Mucosa of descending colon (tissue), 3 donors: ENCODE results near the gene RNF145. TPM values are rescaled to one million over a fixed set of nuclear protein-coding genes. Genes with fewer than 3 reads are reported as not detected.
"Not testable (repeated sequence)": the region's sequence is repeated elsewhere in the genome, so short reads cannot be mapped to it uniquely, and the experiment has no call there.

Experiments used
- ATAC-seq: fragments of 200-7000 bp; cut with Tn5 transposase; one replicate; pipeline ENCODE4 v1.9.1; 2020; ENCODE audit warnings: mild to moderate bottlenecking, moderate library complexity
- DNase-seq, 3 donors: peaks; one replicate each; pipeline ENCODE4 v3.0.0-alpha.2; 2020
- H3K36me3 ChIP-seq: fragments of 200-600 bp; one replicate; pipeline ENCODE4 v1.8.0; 2021; ENCODE audit warnings: low read depth, mild to moderate bottlenecking
- H3K4me1 ChIP-seq: fragments of 200-600 bp; one replicate; pipeline ENCODE4 v1.8.0; 2021; ENCODE audit warnings: low read depth, mild to moderate bottlenecking
- H3K4me3 ChIP-seq: fragments of 200-600 bp; one replicate; pipeline ENCODE4 v1.8.0; 2021; ENCODE audit warnings: mild to moderate bottlenecking
- H3K9me3 ChIP-seq: fragments of 200-600 bp; one replicate; pipeline ENCODE4 v1.8.0; 2021; ENCODE audit warnings: mild to moderate bottlenecking
- CTCF ChIP-seq: fragments of 200-600 bp; IDR thresholded peaks from one replicate; pipeline ENCODE4 v1.8.0; 2022; ENCODE audit warnings: antibody characterized with exemption, mild to moderate bottlenecking
- intact Hi-C, 2 donors: fragments of 100-400 bp; cut with DNase I in 1 of 2; cut with micrococcal nuclease in 1 of 2; formaldehyde crosslinking; loops; one replicate each; pipeline versions ENCODE4 v1.11.0 to v1.11.1; 2022; cut with DNase I, micrococcal nuclease
- total RNA-seq, 3 donors: library from RNA; stranded (reverse); fragmentation: NEBNext Ultra II Directional in 2 of 3; extraction: Animal tissue kit (Norgen Biotek cat#: 25700) in 2 of 3; gene quantifications; one replicate each; pipeline versions ENCODE4 v1.2.1 to v1.2.4, GENCODE V29; 2021 to 2023
- donor health status: DM: no; HTN: no; CAD: no; lungs with moderate emphysema.
- donor health status: DM: no; HTN: no; CAD: no.
- donor health status: DM: no; HTN: yes; CAD: no.

RNF145 gene
- total RNA-seq, 3 donors from 2014 or later: 50.0 to 72.6 (median 57.2) TPM

DNA sequence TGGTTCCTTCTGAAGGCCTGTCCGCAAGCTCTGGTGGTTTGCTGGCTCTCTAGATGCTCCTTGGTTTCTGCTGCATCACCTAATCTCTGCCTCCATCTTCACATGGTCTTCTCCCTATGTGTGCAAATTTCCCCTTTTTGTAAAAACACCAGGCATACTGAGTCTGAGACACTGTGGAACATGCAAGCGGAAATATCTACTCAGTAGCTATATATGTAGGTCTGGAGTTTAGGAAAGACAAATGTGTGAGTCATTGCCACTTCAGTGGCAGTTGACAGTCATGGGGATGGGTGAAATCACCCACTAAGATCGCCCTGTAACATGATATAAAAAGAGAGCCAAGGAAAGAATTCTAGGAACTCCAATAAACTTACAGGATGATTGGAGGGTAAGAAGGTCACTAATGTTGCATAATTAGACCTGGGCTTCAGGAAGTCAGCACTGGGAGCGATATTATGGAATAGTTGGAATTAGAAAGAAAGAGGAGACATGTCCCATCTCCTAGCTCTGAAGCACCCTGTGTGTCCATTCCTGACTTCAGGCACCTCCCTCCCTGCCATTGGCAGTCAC, 31.0 kb upstream of the RNF145 start:
- H3K4me3 ChIP-seq: no peak overlapping the region
- ATAC-seq (no peak), DNase-seq (no peak)
- no peaks in the 10 kb centered on the region for H3K4me1 ChIP-seq
- no peak for TF ChIP-seq CTCF
- no peaks in the 10 kb centered on the region for H3K9me3 ChIP-seq
- H3K36me3 ChIP-seq: no peaks in the 10 kb centered on the region
- intact Hi-C loops: no loop called here

DNA sequence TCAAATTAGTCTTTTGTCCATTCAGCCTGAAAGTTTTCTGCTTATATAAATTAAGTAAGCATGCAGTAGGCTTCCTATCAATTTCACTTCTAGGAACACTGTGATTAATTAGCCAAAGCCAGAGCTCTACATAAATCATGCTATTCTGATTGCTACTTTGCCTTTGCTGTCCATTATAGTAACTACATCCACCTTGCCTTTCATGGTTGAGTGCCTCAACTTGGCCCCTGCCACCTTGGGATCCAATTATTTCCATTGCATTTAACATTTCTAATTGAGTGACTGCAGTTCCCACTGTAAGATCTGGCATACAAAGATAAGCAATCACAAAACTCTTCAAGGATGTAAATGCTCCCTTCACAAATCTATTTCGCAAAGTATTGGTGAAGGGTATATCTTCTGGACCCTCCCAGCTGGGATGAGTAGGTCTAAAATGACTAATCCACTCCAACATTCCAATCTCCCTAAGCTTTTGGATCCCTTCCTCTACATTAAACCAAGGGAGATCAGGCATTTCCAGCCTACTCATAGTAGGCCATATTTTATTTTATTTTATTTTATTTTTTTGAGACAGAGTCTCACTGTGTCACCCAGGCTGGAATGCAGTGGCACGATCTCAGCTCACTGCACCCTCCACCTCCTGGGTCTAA, 26.6 kb upstream of the RNF145 start:
- H3K4me3 ChIP-seq, H3K4me1 ChIP-seq, DNase-seq, H3K36me3 ChIP-seq, intact Hi-C loops, ATAC-seq, H3K9me3 ChIP-seq: not testable (repeated sequence)

- intact Hi-C loops: no loop called here
- no peaks in the 10 kb centered on the region for H3K36me3 ChIP-seq
- no peak overlapping the region for H3K4me3 ChIP-seq
- H3K4me1 ChIP-seq: no peaks in the 10 kb centered on the region
- DNase-seq: no peak
- no peak for ATAC-seq
- no peak for TF ChIP-seq CTCF
- H3K9me3 ChIP-seq: no peaks in the 10 kb centered on the region
Measured at GRCh38 chr5:159231167-159231566, 21.8 kb upstream of the RNF145 start.

GRCh38 chr5:159230657-159231056, 21.3 kb upstream of the RNF145 start:
- no peak overlapping the region for H3K4me3 ChIP-seq
- no peaks in the 10 kb centered on the region for H3K9me3 ChIP-seq
- peak; percentile 35 for ATAC-seq
- no peak for DNase-seq
- no peak for TF ChIP-seq CTCF
- intact Hi-C loops: no loop called here
- H3K36me3 ChIP-seq: no peaks in the 10 kb centered on the region
- no peaks in the 10 kb centered on the region for H3K4me1 ChIP-seq

DNA sequence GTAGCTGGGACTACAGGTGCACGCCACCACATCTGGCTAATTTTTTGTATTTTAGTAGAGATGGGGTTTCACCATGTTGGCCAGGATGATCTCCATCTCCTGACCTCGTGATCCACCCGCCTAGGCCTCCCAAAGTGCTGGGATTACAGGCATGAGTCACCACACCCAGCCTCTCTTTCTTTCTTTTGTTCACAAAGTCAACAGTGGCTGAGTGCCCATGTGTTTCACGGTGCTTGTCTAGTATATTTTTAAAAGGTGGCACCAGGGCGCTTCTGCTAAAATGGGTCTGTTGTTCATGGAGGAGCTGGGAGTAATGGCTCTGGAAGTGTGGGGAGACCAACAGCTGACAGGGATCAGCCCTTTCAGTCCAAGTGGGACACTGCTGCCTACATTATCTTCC, 18.7 kb upstream of the RNF145 start:
- H3K4me3 ChIP-seq: not testable (repeated sequence)
- peak; percentile 46 for ATAC-seq

DNA sequence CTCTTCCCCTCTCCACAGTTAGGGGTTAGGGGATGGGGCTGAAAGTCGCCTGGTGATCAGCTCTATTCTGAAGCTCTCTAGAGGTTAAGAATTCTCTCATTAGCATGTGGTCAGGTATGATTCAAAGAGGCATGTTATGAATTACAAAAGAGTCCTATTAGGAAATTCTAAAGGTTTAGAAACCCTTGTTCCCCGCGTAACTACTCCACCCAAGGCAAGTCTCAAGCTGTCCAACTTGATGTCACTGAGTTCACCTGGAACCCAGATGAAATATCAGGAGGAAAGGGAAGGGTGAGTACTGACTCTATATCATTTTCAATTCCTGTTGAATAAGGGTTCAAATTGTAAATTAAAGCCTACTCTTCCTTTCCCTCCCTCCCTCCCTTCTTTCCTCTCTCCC, 18.1 kb upstream of the RNF145 start:
- TF ChIP-seq CTCF: no peak
- no peaks in the 10 kb centered on the region for H3K36me3 ChIP-seq
- DNase-seq: no peak
- H3K4me1 ChIP-seq: no peaks in the 10 kb centered on the region
- intact Hi-C loops: no loop called here
- no peak for ATAC-seq
- H3K4me3 ChIP-seq: no peak overlapping the region
- H3K9me3 ChIP-seq: no peaks in the 10 kb centered on the region

More for the DNA sequence above, 18.7 kb upstream of the RNF145 start:
- H3K4me1 ChIP-seq, H3K9me3 ChIP-seq, H3K36me3 ChIP-seq, DNase-seq, intact Hi-C loops: not testable (repeated sequence)
